ENCODE measurements around the gene FSIP1. TPM values are rescaled to one million over a fixed set of nuclear protein-coding genes. Genes with fewer than 3 reads are reported as not detected.
A peak's percentile ranks its signal among the peaks of the same experiment; 100 is the strongest.

Gene FSIP1
- total RNA-seq, 1 experiment from 2014 or later: 3.2 TPM

GRCh38 chr15:39588531-39589192 lies 194.0 kb downstream of the FSIP1 start:
- TF ChIP-seq, protein P1, sequence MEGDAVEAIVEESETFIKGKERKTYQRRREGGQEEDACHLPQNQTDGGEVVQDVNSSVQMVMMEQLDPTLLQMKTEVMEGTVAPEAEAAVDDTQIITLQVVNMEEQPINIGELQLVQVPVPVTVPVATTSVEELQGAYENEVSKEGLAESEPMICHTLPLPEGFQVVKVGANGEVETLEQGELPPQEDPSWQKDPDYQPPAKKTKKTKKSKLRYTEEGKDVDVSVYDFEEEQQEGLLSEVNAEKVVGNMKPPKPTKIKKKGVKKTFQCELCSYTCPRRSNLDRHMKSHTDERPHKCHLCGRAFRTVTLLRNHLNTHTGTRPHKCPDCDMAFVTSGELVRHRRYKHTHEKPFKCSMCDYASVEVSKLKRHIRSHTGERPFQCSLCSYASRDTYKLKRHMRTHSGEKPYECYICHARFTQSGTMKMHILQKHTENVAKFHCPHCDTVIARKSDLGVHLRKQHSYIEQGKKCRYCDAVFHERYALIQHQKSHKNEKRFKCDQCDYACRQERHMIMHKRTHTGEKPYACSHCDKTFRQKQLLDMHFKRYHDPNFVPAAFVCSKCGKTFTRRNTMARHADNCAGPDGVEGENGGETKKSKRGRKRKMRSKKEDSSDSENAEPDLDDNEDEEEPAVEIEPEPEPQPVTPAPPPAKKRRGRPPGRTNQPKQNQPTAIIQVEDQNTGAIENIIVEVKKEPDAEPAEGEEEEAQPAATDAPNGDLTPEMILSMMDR (IDR thresholded peaks at IDR 0.05; ENCODE audit: unreplicated experiment): no peak
- BruUV-seq (replicated peaks): no TSS peak
- Mint-ChIP-seq H3K4me1 (ENCODE audit: insufficient read depth, unreplicated experiment) (peaks cover 31% of the 10 kb centered on the region), H3K9me3 (ENCODE audit: unreplicated experiment) (no peaks in the 10 kb centered on the region), H3K27me3 (ENCODE audit: insufficient read depth, unreplicated experiment) (no peaks in the 10 kb centered on the region), H3K36me3 (ENCODE audit: insufficient read depth, unreplicated experiment) (peaks cover 100% of the 10 kb centered on the region), H3K4me3 (ENCODE audit: unreplicated experiment) (no peak overlapping the region), H3K27ac (ENCODE audit: low read depth, unreplicated experiment) (no peak overlapping the region)
- intact Hi-C loops (cut with micrococcal nuclease): no loop called here
- ChIA-PET CTCF (interaction anchor here (0.6 to 1.6 kb wide), 8 partner anchors 12 to 269 kb away, joined by 3 to 5 read pairs (median 3); no protein-coding TSS in a partner anchor), POLR2A (interaction anchor here (0.6 to 1.0 kb wide), 3 partner anchors 10 to 1301 kb away, joined by 3 read pairs; no protein-coding TSS in a partner anchor)
- no peak for DNase-seq (ENCODE audit: unreplicated experiment)

DNA sequence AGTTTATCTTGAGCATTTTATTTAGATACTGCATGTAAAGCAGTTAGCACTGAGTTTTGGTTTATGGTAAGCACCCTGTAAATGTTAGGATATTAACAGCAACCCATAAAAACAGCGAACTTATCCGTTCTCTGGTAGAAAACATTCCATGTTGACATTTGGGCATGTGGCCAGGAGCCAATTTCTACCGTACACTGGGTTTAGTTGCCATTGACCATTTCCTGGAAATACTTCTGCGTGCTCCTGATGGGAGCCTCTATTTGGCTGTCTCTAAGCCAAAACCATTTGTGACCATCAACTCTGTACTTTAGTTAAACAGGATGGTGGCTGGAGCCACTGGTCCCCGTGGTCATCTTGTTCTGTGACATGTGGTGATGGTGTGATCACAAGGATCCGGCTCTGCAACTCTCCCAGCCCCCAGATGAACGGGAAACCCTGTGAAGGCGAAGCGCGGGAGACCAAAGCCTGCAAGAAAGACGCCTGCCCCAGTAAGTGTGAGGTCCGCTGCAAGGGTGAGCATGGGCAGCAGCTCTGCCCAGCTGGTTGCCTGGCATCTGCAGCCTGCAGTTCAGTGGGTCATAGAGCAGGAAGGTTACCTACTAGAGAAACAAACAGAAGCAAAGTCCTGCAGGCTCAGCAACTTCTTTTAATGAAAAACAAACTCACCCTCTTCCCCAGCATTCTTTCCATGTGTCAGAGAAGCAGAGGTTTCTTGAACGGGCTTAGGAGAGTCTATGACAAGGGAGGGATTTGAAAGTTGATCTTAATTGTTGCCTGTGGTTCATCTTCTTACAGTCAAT lies 194.7 kb downstream of the FSIP1 start:
- ChIA-PET CTCF (interaction anchor here (0.6 to 2.7 kb wide), 8 partner anchors 12 to 416 kb away, joined by 3 to 17 read pairs (median 3); no protein-coding TSS in a partner anchor), POLR2A (no interaction called here)
- intact Hi-C loops (cut with micrococcal nuclease): no loop called here
- BruUV-seq (replicated peaks): no TSS peak
- peaks cover 100% of the 10 kb centered on the region for H3K36me3 Mint-ChIP-seq (ENCODE audit: insufficient read depth, unreplicated experiment)
- TF ChIP-seq, protein P1 (IDR thresholded peaks at IDR 0.05; ENCODE audit: unreplicated experiment): no peak
- H3K27ac Mint-ChIP-seq (ENCODE audit: low read depth, unreplicated experiment): no peak overlapping the region
- no peak for DNase-seq (ENCODE audit: unreplicated experiment)
- no peaks in the 10 kb centered on the region for H3K27me3 Mint-ChIP-seq (ENCODE audit: insufficient read depth, unreplicated experiment)
- H3K9me3 Mint-ChIP-seq (ENCODE audit: unreplicated experiment): no peaks in the 10 kb centered on the region
- H3K4me1 Mint-ChIP-seq (ENCODE audit: insufficient read depth, unreplicated experiment): peaks cover 38% of the 10 kb centered on the region
- no peak overlapping the region for H3K4me3 Mint-ChIP-seq (ENCODE audit: unreplicated experiment)

DNA sequence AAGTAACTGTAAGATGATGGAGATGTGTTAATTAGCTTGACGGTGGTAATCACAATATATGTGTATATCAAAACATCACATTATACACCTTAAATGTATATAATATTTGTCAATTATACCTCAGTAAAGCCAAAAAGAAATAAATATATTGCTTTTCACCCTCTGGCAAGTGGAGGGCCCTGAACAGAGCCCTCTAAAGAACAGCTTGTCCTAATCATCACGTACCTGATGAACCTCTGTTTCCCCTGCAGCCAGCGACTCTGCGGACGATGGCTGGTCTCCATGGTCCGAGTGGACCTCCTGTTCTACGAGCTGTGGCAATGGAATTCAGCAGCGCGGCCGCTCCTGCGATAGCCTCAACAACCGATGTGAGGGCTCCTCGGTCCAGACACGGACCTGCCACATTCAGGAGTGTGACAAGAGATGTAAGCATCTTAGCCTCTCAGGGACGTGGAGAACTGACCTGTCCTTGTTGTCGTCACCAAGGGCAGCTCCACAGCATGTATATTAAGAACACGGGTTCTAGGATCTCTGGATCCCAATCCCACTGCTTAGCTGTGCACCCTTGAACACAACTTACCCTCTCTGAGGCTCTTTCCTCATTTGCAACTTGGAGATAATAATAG lies 195.4 kb downstream of the FSIP1 start:
- no TSS peak for BruUV-seq (replicated peaks)
- H3K9me3 Mint-ChIP-seq (ENCODE audit: unreplicated experiment): no peaks in the 10 kb centered on the region
- TF ChIP-seq, protein P1 (IDR thresholded peaks at IDR 0.05; ENCODE audit: unreplicated experiment): no peak
- H3K27ac Mint-ChIP-seq (ENCODE audit: low read depth, unreplicated experiment): peak overlapping the region; percentile 75
- intact Hi-C loops (cut with micrococcal nuclease): no loop called here
- CTCF ChIA-PET: interaction anchor here (0.5 to 8.4 kb wide), 9 partner anchors 22 to 770 kb away, joined by 3 to 141 read pairs (median 4); no protein-coding TSS in a partner anchor
- no peaks in the 10 kb centered on the region for H3K27me3 Mint-ChIP-seq (ENCODE audit: insufficient read depth, unreplicated experiment)
- POLR2A ChIA-PET: interaction anchor here (0.7 to 1.2 kb wide), 4 partner anchors 11 to 115 kb away, joined by 3 read pairs; no protein-coding TSS in a partner anchor
- H3K4me3 Mint-ChIP-seq (ENCODE audit: unreplicated experiment): no peak overlapping the region
- no peak for DNase-seq (ENCODE audit: unreplicated experiment)
- H3K4me1 Mint-ChIP-seq (ENCODE audit: insufficient read depth, unreplicated experiment): peaks cover 39% of the 10 kb centered on the region
- H3K36me3 Mint-ChIP-seq (ENCODE audit: insufficient read depth, unreplicated experiment): peaks cover 100% of the 10 kb centered on the region
